SK-N-DZ (cell line): Measurements from ENCODE around the gene NCAPG2.

Source experiments
- DNase-seq: peaks from one replicate; pipeline ENCODE4 v3.0.0-alpha.2; 2015; ENCODE audit warnings: low spot score

The NCAPG2 gene

GRCh38 chr7:158734861-158735260, 30.3 kb upstream of the NCAPG2 start:
- DNase-seq = no peak

DNA sequence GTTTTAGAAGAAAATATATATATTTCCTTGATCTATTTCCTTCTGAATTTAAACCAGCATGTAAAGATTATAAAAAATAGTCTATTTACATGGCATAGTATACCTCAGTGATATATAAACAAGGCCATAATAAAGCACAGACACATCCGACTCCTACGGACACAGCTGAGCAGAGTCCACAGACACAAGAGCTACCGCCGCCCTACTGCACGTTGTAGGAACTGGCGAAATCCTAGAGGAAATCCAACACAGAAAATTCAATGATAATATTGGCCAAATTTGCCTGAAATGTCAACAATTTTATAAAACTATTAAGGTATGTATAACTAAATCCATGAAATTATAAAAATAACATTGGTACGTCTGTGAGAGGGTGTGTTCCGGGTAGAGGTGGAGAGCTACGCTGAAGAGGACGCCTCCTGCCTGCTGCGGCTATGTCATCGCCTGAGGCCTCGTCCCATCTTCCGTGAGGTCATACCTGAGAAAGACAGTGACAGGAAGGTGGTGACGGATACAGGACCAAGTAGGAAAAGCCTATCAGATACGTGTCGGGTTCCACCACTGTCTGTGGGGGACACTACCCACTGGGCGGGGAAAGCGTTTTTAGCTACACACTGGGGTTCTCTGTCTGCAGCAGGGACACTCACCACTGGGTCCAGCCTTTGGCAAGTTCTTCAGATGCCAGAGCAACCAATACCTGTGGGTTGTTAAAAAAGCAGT, 29.3 kb upstream of the NCAPG2 start:
- DNase-seq = no peak

DNA sequence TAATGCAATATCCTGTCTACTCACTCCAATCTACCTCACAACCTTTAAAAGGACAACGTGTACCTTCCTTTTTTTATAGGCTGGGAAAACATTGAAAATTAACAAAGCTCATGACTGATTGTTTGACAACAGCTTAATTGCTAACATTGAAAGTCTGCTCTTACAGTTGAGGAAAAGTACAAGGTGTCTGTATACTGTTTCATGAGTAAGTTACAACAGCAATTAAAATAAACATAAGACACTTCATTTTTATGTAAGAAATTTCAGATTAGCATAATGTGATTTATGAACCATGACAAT, 28.6 kb upstream of the NCAPG2 start:
- no peak for DNase-seq

DNA sequence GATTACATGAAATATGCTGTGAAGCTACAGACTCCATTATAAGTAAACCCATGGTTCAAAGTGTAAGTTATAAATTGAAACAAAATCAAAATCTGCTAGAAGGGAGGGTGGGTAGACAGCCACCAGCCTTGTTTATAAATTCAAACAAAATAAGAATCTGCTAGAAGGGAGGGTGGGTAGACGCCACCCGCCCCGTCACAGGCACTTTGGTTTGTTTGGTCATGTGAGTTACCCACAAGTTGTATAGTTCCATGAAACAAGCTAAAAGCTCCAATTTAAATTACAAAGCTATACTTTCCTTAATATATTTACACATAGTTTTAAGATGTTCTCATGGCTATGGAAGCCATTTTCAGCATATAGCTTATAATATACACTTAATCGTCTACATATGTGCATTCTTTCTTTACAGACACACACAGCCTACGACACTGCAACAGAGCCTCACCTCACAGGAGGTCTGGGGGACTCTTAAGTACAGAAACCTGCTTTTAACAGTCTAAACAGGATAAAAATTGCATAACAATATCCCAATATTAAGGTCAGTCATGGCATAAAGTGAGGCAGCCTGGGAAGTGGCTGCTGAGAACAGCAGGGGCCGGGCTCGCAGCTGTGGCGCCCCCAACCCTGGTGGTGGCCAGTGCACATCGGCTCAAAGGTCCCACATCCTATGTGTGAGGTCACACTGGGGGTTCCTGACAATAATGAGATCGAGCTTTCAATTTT, 28.1 kb upstream of the NCAPG2 start:
- no peak for DNase-seq

GRCh38 chr7:158731761-158732160, 27.2 kb upstream of the NCAPG2 start:
- DNase-seq = no peak

- DNase-seq = no peak
These were observed 26.1 kb upstream of the NCAPG2 start for GRCh38 chr7:158730383-158731346.

DNA sequence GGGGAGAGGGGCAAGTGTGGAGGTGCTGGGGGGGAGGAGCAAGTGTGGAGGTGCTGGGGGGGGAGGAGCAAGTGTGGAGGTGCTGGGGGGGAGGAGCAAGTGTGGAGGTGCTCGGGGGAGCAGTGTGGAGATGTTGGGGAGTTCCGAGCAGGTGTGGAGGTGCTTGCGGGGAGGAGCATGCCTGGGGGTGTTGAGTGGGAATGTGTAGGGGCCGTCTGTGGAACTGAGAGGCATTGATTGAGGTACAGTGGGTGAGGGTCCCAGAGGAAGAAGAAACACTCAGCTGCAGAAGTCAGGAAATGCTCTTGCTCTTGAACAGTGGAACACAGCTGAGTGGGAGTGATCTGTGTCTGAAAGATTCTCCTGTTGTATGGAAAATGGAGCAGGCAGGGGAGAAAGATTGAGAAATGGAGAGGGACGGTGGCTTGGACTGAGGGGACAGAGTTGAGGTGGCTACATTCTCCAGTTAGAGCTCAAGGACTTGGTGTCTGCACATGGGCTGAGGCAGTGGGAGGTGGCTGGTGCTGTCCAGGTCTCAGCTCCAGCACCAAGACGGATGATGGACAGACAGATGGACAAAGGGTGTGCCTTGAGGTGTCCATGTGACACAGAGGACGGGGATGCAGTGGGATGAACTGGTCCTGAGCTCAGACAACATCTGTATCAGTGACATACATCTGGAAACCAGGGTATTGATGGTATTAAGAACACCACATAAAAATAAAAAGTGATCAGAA, 25.2 kb upstream of the NCAPG2 start:
- DNase-seq = no peak

DNA sequence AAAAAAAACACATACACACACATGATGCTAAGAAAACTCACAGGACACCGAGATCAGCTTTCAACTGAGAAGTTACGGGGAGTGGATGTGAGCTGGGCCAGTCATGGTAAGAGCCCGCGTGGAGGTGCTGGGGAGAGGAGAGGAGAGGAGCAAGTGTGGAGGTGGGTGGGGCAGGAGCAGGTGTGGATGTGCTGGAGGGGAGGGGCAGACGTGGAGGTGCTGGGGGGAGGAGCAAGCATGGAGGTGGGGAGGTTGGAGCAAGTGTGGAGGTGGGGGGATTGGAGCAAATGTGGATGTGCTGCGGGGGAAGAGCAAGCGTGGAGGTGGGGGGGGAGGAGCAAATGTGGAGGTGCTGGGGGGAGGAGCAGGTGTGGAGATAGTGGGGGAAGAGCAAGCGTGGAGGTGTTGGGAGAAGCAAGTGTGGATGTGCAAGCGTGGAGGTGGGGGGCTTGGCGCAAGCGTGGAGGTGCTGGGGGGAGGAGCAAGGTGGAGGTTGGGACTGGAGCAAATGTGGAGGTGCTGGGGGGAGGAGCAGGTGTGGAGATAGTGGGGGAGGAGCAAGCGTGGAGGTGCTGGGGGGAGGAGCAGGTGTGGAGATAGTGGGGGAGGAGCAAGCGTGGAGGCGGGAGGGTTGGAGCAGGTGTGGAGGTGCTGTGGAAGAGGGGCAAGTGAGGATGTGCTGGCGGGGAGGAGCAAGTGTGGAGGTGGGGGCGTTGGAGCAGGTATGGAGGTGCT, 24.5 kb upstream of the NCAPG2 start:
- no peak for DNase-seq

- no peak for DNase-seq
These were observed 23.1 kb upstream of the NCAPG2 start for GRCh38 chr7:158727690-158728089.

DNA sequence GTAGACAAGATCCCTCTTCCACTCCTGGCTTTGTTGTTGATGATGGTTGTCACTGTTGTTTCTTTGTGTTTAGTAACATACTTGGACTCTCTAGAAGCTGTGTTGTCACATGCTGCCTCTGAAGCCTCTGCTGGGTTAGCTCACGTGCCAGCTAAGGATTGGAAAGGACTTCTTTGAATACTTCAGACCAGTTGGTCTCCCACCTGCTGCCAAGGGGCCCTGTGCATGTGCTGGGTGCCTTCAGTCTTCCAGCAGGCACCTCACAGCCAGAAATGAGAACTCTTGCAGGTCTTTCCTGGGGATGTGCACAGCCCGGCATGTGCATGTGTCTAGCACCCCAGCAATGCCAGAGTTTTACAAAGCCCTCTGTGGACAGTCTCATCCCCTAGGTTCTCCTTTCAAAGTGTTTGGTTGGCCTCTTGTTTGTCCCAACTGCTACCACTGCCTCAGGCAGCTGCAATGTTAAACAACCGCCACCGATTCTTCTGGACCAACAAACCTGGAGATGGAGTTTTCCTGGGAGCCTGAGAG, 21.7 kb upstream of the NCAPG2 start:
- no peak for DNase-seq

- DNase-seq = no peak
These were observed 20.8 kb upstream of the NCAPG2 start for GRCh38 chr7:158725506-158725800.

- DNase-seq = no peak
These were observed 20.3 kb upstream of the NCAPG2 start for GRCh38 chr7:158724658-158725505.

GRCh38 chr7:158723714-158724385, 19.2 kb upstream of the NCAPG2 start:
- no peak for DNase-seq

DNA sequence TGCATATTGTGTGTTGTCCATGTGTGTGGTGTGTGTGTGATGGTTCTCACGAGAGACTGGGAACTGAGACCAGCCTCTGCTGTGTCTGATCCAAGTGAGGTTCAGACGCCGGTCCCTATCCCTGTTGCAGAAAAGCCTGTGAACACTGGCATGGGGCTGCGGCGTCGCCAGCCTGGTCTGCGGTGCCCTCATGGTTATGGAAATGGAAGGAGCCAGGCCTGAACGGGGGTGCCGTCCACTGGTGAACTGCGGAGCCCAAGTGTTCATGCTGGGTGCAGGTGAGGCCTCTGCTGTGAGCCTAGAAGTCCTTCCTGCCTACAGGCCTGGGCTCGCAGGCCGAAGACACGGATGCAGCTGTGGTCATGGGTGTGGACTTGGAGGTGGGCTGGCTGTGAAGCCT, 18.7 kb upstream of the NCAPG2 start:
- no peak for DNase-seq

GRCh38 chr7:158722574-158723237, 18.1 kb upstream of the NCAPG2 start:
- DNase-seq = no peak

GRCh38 chr7:158720112-158720511, 15.5 kb upstream of the NCAPG2 start:
- no peak for DNase-seq

DNA sequence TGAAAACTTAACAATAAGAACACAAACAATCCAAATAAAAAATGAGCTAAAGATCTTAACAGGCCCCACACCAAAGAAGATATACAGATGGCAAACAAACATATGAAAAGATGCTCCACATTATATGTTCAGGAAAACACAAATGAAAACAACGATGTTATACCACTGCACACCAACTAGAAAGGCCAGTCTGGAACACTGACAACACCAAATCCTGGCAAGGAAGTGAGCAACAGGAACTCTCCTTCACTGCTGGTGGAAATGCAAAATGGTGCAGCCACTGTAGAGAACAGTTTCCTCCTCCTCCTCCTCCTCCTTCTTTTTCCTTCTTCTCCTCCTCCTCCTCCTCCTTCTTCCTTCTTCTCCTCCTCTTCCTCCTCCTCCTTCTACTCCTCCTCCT, 12.2 kb upstream of the NCAPG2 start:
- no peak for DNase-seq

DNA sequence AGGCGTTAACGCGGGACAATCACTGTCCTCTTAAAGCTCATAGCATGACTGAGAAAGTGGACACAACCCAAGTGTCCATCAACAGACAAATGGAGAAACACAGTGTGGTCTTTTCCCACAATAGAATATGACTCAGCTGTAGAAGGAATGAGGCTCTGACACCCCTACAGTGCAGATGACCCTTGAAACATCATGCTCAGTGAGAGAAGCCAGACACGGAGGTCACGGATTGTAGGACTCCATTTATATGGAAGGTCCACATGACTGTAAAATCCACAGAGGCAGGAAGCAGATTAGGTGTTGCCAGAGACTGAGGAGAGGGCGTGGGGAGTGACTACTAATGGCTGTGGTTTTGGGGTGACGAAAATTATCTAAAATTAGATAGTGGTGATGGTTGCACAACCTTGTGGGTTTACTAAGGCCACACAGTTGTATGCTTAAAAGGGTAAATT, 6.1 kb upstream of the NCAPG2 start:
- no peak for DNase-seq

- no peak for DNase-seq
These were observed 3.0 kb upstream of the NCAPG2 start for GRCh38 chr7:158707610-158708009.
